CD4-positive, alpha-beta T cell treated with Interleukin-17A for 4 hours (primary cell): Measurements from ENCODE around the gene RGS9.

Experiments used
- DNase-seq: peaks from one replicate; pipeline ENCODE4 v3.0.0-alpha.2; 2020; ENCODE audit warnings: mixed read lengths

The RGS9 gene

GRCh38 chr17:65268832-65269231, 131.7 kb downstream of the RGS9 start:
- no peak for DNase-seq

DNA sequence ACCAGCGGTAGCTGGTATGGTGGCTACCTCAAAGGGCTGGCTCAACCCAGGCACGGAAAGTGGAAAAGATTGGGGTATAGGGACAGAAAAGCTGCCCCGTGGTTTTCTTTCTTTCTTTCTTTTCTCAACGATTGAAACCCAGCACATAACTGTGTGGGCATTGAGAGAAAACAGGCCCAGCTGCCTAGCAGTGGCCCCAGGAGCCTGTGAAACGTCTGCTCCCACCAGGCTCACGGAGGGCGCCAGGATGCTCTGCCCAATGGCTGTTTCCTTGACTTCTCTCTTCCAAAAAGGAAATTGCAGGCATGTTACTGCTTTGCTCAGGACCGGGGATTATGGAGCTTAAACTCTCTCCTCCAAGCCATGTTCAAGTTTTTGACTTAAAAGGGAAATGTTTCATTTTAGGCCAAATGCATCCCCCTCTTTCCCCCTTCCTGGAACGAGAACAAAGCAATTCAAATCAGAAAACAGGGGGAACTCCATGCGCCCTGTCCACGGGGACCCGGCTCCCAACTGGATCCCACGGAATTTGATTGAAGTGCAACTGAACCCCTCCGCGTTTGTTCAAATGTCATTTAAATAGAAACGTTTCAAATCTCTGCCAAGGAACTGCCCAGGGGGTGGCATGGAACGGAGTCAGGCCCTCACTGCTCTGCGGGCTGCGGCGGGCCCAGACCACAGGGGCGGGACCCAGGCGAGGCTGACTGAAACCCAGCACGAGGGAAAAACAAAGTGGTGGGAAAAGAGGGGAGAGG, 133.5 kb downstream of the RGS9 start:
- no peak for DNase-seq

DNA sequence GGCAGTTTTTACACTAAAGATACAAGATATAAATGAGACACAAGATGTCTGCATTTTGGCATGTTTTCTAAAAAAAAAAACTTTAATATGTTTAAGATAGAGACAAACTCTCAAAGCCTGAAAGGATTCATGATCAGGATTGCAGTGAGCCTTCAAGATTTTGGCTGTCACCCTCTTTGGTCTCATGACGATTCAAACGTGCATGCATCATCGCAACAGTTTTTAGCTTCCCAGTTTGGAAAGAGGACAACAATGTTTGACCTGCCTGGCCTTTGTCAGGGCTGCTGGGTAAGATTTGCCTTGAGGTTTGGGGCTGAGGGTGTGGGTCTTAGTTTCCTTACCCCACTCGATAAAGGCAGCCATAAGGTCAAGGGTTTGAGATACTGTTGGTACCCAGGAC, 134.1 kb downstream of the RGS9 start:
- DNase-seq, result no peak
